ENCODE data around the gene ADAM23. TPM values are rescaled to one million over a fixed set of nuclear protein-coding genes. Genes with fewer than 3 reads are reported as not detected.
"Not testable (repeated sequence)": the region's sequence is repeated elsewhere in the genome, so short reads cannot be mapped to it uniquely, and the experiment has no call there.

ADAM23 gene
- total RNA-seq (0.10 TPM), polyA plus RNA-seq (under 1 TPM in 1 of 4 donors, not detected in 3; 0.79 TPM)

- H3K4me1 ChIP-seq (ENCODE audit: control insufficient read depth, insufficient read depth, low read length, poor library complexity, severe bottlenecking), result peaks cover 10% of the 10 kb centered on the region
- H3K27ac ChIP-seq (ENCODE audit: insufficient read depth, low read length, poor library complexity, severe bottlenecking), result no peak within 1 kb of the TSS
- no peaks in the 10 kb centered on the region for H3K36me3 Mint-ChIP-seq
- H3K9me3 Mint-ChIP-seq, result peaks cover 0 to 1% (median 0%) of the 10 kb centered on the region in 7 donors
- no peaks in the 10 kb centered on the region for H3K36me3 ChIP-seq (ENCODE audit: control insufficient read depth, insufficient read depth, low read length)
- peaks cover 46% of the 10 kb centered on the region for H3K27me3 ChIP-seq (ENCODE audit: control insufficient read depth, insufficient read depth, low read length)
- peaks cover 77% of the 10 kb centered on the region for H3K27me3 Mint-ChIP-seq
- H3K9me3 ChIP-seq (ENCODE audit: control insufficient read depth in 2 of 2, low read length in 2 of 2), result no peaks in the 10 kb centered on the region
- H3K4me1 Mint-ChIP-seq, result peaks cover 0 to 15% (median 6%) of the 10 kb centered on the region in 4 donors
- peak in 1 of 3 donors; percentile 7 for DNase-seq
- peak within 1 kb of the TSS; percentile 57 to 93 (median 80) for H3K4me3 Mint-ChIP-seq
- H3K4me3 ChIP-seq (ENCODE audit: low read depth, low read length), result no peak within 1 kb of the TSS
- H3K27ac Mint-ChIP-seq, result no peak within 1 kb of the TSS
- ATAC-seq (ENCODE audit: low read depth in 2 of 2), result peak in 1 of 2 donors; percentile 21
Measured at GRCh38 chr2:206442833-206443734, at the start of gene ADAM23. TSS of gene ADAM23 (plus strand) at chr2:206443532. CDS start at chr2:206443867, 335 bp downstream.

DNA sequence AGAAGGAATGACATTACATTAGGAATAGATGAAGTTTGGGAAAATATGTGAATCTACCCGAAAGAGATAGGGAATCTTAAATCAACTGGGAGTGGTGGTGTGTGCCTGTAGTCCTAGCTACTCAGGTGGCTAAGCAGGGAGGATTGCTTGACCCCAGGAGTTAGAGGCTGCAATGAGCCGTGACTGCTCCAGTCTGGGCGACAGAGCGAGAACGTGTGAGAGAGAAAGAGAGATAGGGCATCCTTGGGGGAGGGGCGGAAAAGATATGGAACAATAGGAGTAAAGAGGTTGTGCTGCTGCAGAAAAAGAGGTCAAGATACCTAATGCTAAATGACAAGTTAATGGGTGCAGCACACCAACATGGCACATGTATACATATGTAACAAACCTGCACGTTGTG lies 47.1 kb upstream of the ADAM23 start:
- H3K4me1 ChIP-seq (ENCODE audit: control insufficient read depth, insufficient read depth, low read length, poor library complexity, severe bottlenecking), result no peaks in the 10 kb centered on the region
- Mint-ChIP-seq H3K4me3 (no peak overlapping the region), H3K27me3 (no peaks in the 10 kb centered on the region), H3K9me3 (peaks cover 0 to 17% (median 3%) of the 10 kb centered on the region in 7 donors), H3K4me1 (no peaks in the 10 kb centered on the region), H3K36me3 (no peaks in the 10 kb centered on the region), H3K27ac (no peak overlapping the region)
- no peaks in the 10 kb centered on the region for H3K9me3 ChIP-seq (ENCODE audit: control insufficient read depth in 2 of 2, low read length in 2 of 2)
- no peak overlapping the region for H3K27ac ChIP-seq (ENCODE audit: insufficient read depth, low read length, poor library complexity, severe bottlenecking)
- H3K4me3 ChIP-seq (ENCODE audit: low read depth, low read length), result no peak overlapping the region
- DNase-seq, result no peak
- H3K36me3 ChIP-seq (ENCODE audit: control insufficient read depth, insufficient read depth, low read length), result no peaks in the 10 kb centered on the region
- ATAC-seq (ENCODE audit: low read depth in 2 of 2), result no peak
- peaks cover 2% of the 10 kb centered on the region for H3K27me3 ChIP-seq (ENCODE audit: control insufficient read depth, insufficient read depth, low read length)

- H3K4me3 ChIP-seq (ENCODE audit: low read depth, low read length); ATAC-seq (ENCODE audit: low read depth in 2 of 2); H3K9me3 Mint-ChIP-seq; H3K27me3 Mint-ChIP-seq; H3K4me1 ChIP-seq (ENCODE audit: control insufficient read depth, insufficient read depth, low read length, poor library complexity, severe bottlenecking); DNase-seq; H3K36me3 Mint-ChIP-seq; H3K36me3 ChIP-seq (ENCODE audit: control insufficient read depth, insufficient read depth, low read length); H3K27me3 ChIP-seq (ENCODE audit: control insufficient read depth, insufficient read depth, low read length); H3K4me3 Mint-ChIP-seq; H3K9me3 ChIP-seq (ENCODE audit: control insufficient read depth in 2 of 2, low read length in 2 of 2); H3K4me1 Mint-ChIP-seq; H3K27ac ChIP-seq (ENCODE audit: insufficient read depth, low read length, poor library complexity, severe bottlenecking); H3K27ac Mint-ChIP-seq: not testable (repeated sequence)
Measured at GRCh38 chr2:206402956-206403569, 40.3 kb upstream of the ADAM23 start.

- no peaks in the 10 kb centered on the region for H3K36me3 Mint-ChIP-seq
- no peaks in the 10 kb centered on the region for H3K36me3 ChIP-seq (ENCODE audit: control insufficient read depth, insufficient read depth, low read length)
- ATAC-seq (ENCODE audit: low read depth in 2 of 2) (no peak), DNase-seq (no peak)
- H3K9me3 ChIP-seq (ENCODE audit: control insufficient read depth in 2 of 2, low read length in 2 of 2), result no peaks in the 10 kb centered on the region
- no peak overlapping the region for H3K27ac ChIP-seq (ENCODE audit: insufficient read depth, low read length, poor library complexity, severe bottlenecking)
- no peaks in the 10 kb centered on the region for H3K27me3 ChIP-seq (ENCODE audit: control insufficient read depth, insufficient read depth, low read length)
- H3K9me3 Mint-ChIP-seq, result peaks cover 0 to 5% (median 0%) of the 10 kb centered on the region in 7 donors
- no peaks in the 10 kb centered on the region for H3K4me1 Mint-ChIP-seq
- no peak overlapping the region for H3K4me3 Mint-ChIP-seq
- peaks cover 4% of the 10 kb centered on the region for H3K27me3 Mint-ChIP-seq
- H3K27ac Mint-ChIP-seq, result no peak overlapping the region
- no peak overlapping the region for H3K4me3 ChIP-seq (ENCODE audit: low read depth, low read length)
- H3K4me1 ChIP-seq (ENCODE audit: control insufficient read depth, insufficient read depth, low read length, poor library complexity, severe bottlenecking), result no peaks in the 10 kb centered on the region
Measured at GRCh38 chr2:206408323-206409320, 34.7 kb upstream of the ADAM23 start.

- no peaks in the 10 kb centered on the region for H3K27me3 ChIP-seq (ENCODE audit: control insufficient read depth, insufficient read depth, low read length)
- H3K4me3 Mint-ChIP-seq, result no peak overlapping the region
- H3K4me1 ChIP-seq (ENCODE audit: control insufficient read depth, insufficient read depth, low read length, poor library complexity, severe bottlenecking), result no peaks in the 10 kb centered on the region
- H3K36me3 ChIP-seq (ENCODE audit: control insufficient read depth, insufficient read depth, low read length), result no peaks in the 10 kb centered on the region
- no peaks in the 10 kb centered on the region for H3K36me3 Mint-ChIP-seq
- ATAC-seq (ENCODE audit: low read depth in 2 of 2) (no peak), DNase-seq (no peak)
- H3K4me1 Mint-ChIP-seq, result no peaks in the 10 kb centered on the region
- peaks cover 10% of the 10 kb centered on the region for H3K27me3 Mint-ChIP-seq
- H3K27ac Mint-ChIP-seq, result no peak overlapping the region
- no peak overlapping the region for H3K27ac ChIP-seq (ENCODE audit: insufficient read depth, low read length, poor library complexity, severe bottlenecking)
- no peaks in the 10 kb centered on the region for H3K9me3 ChIP-seq (ENCODE audit: control insufficient read depth in 2 of 2, low read length in 2 of 2)
- peaks cover 0 to 12% (median 0%) of the 10 kb centered on the region in 7 donors for H3K9me3 Mint-ChIP-seq
- no peak overlapping the region for H3K4me3 ChIP-seq (ENCODE audit: low read depth, low read length)
Measured at GRCh38 chr2:206410714-206411113, 32.6 kb upstream of the ADAM23 start.

DNA sequence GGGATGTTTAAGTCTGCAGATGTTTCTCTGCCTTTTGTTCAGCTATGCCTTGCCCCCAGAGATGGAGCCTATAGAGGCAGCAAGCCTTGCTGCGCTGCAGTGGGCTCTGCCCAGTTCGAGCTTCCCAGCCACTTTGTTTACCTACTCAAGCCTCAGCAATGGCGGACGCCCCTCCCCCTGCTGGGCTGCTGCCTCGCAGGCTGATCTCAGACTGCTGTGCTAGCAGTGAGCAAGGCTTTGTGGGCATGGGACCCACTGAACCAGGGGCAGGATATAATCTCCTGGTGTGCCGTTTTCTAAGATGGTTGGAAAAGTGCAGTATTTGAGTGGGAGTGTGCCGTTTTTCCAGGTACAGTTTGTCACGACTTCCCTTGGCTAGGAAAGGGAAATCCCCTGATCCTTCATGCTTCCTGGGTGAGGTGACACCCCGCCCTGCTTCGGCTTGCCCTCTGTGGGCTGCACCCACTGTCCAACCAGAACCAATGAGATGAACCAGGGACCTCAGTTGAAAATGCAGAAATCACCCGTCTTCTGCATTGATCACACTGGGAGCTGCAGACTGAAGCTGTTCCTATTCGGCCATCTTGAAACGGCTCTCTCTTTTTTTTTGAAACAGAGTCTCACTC lies 27.6 kb upstream of the ADAM23 start:
- H3K27me3 ChIP-seq (ENCODE audit: control insufficient read depth, insufficient read depth, low read length), result no peaks in the 10 kb centered on the region
- Mint-ChIP-seq H3K36me3 (no peaks in the 10 kb centered on the region), H3K27ac (no peak overlapping the region), H3K9me3 (peaks cover 0 to 14% (median 0%) of the 10 kb centered on the region in 7 donors), H3K4me1 (no peaks in the 10 kb centered on the region), H3K4me3 (no peak overlapping the region), H3K27me3 (peaks cover 10% of the 10 kb centered on the region)
- H3K36me3 ChIP-seq (ENCODE audit: control insufficient read depth, insufficient read depth, low read length), result no peaks in the 10 kb centered on the region
- H3K27ac ChIP-seq (ENCODE audit: insufficient read depth, low read length, poor library complexity, severe bottlenecking), result no peak overlapping the region
- H3K9me3 ChIP-seq (ENCODE audit: control insufficient read depth in 2 of 2, low read length in 2 of 2), result no peaks in the 10 kb centered on the region
- H3K4me3 ChIP-seq (ENCODE audit: low read depth, low read length), result no peak overlapping the region
- DNase-seq, result no peak
- no peaks in the 10 kb centered on the region for H3K4me1 ChIP-seq (ENCODE audit: control insufficient read depth, insufficient read depth, low read length, poor library complexity, severe bottlenecking)
- no peak for ATAC-seq (ENCODE audit: low read depth in 2 of 2)

- ATAC-seq (ENCODE audit: low read depth in 2 of 2) (no peak), DNase-seq (no peak)
- peaks cover 0 to 7% (median 0%) of the 10 kb centered on the region in 7 donors for H3K9me3 Mint-ChIP-seq
- H3K27ac ChIP-seq (ENCODE audit: insufficient read depth, low read length, poor library complexity, severe bottlenecking), result no peak overlapping the region
- H3K4me1 Mint-ChIP-seq, result peaks cover 0 to 2% (median 0%) of the 10 kb centered on the region in 4 donors
- H3K27me3 Mint-ChIP-seq, result peaks cover 6% of the 10 kb centered on the region
- H3K36me3 ChIP-seq (ENCODE audit: control insufficient read depth, insufficient read depth, low read length), result no peaks in the 10 kb centered on the region
- no peak overlapping the region for H3K4me3 ChIP-seq (ENCODE audit: low read depth, low read length)
- H3K4me3 Mint-ChIP-seq, result no peak overlapping the region
- no peak overlapping the region for H3K27ac Mint-ChIP-seq
- no peaks in the 10 kb centered on the region for H3K9me3 ChIP-seq (ENCODE audit: control insufficient read depth in 2 of 2, low read length in 2 of 2)
- H3K4me1 ChIP-seq (ENCODE audit: control insufficient read depth, insufficient read depth, low read length, poor library complexity, severe bottlenecking), result no peaks in the 10 kb centered on the region
- no peaks in the 10 kb centered on the region for H3K36me3 Mint-ChIP-seq
- no peaks in the 10 kb centered on the region for H3K27me3 ChIP-seq (ENCODE audit: control insufficient read depth, insufficient read depth, low read length)
Measured at GRCh38 chr2:206418968-206419367, 24.4 kb upstream of the ADAM23 start.

Measured in CD4-positive, CD25-positive, alpha-beta regulatory T cell (primary cell).